Adrenal gland (tissue), 12 donors: ENCODE results near the gene PHKA1. TPM values are rescaled to one million over a fixed set of nuclear protein-coding genes. Genes with fewer than 3 reads are reported as not detected.

Experiments used
- DNase-seq, 7 donors: peaks; one replicate each; pipeline ENCODE4 v3.0.0-alpha.2; 2019 to 2020
- H3K27ac ChIP-seq, 5 donors: fragments of 200-600 bp; sonication (generic) in 4 of 5; 1 replicate in 3 of 5; 2 replicates in 2 of 5; pipeline versions ENCODE4 v1.5.1 to v1.8.0; 2016 to 2020; ENCODE audit warnings: mild to moderate bottlenecking in 1 of 5
- H3K27me3 ChIP-seq: fragments of 200-600 bp; 2 replicates; pipeline ENCODE4 v1.8.0; 2021
- H3K36me3 ChIP-seq, 2 donors: fragments of 200-600 bp; replicated peaks in 1 of 2; 1 replicate in 1 of 2; 2 replicates in 1 of 2; pipeline versions ENCODE4 v1.5.1 to v1.8.0; 2018 to 2022
- H3K4me1 ChIP-seq, 2 donors: fragments of 200-600 bp; replicated peaks in 1 of 2; 1 replicate in 1 of 2; 2 replicates in 1 of 2; pipeline versions ENCODE4 v1.5.1 to v1.8.0; 2018 to 2021
- H3K4me3 ChIP-seq, 4 donors: fragments of 200-600 bp; sonication (generic) in 3 of 4; one replicate each; pipeline ENCODE4 v1.5.1; 2016 to 2018
- H3K9me3 ChIP-seq, 3 donors: fragments of 200-600 bp; sonication (generic) in 1 of 3; replicated peaks in 1 of 3; 1 replicate in 2 of 3; 2 replicates in 1 of 3; pipeline versions ENCODE4 v1.5.1 to v1.8.0; 2016 to 2021
- CTCF ChIP-seq, 6 experiments: fragments of 450-650 bp in 4 of 6; fragments of 200-600 bp in 2 of 6; sonication (generic) in 1 of 6; IDR thresholded peaks; 1 replicate in 5 of 6; 2 replicates in 1 of 6; pipeline versions ENCODE4 v1.5.1 to v1.8.0; 2016 to 2021; ENCODE audit warnings: antibody characterized with exemption in 6 of 6, mild to moderate bottlenecking in 2 of 6, moderate library complexity in 1 of 6
- POLR2A ChIP-seq, 2 donors: fragments of 450-650 bp; IDR thresholded peaks; one replicate each; pipeline ENCODE4 v1.6.1; 2017; ENCODE audit warnings: antibody characterized with exemption in 2 of 2, mild to moderate bottlenecking in 2 of 2, moderate library complexity in 1 of 2
- whole genome bisulfite sequencing, 4 donors: extraction: QIAGEN DNeasy Blood & Tissue Kit in 2 of 4; methylation state at CpG; one replicate each; pipeline versions ENCODE4 v1.1.5 to v1.1.7; 2013 to 2017; 5-methylcytosine and 5-hydroxymethylcytosine counted together
- intact Hi-C, 2 donors: fragments of 100-400 bp; cut with DNase I; formaldehyde crosslinking; loops; one replicate each; pipeline versions ENCODE4 v1.14.1 to v1.15.0; 2022 to 2023
- polyA plus RNA-seq, 3 donors: library from polyadenylated mRNA; stranded (reverse); fragments of 200-250 nt in 2 of 3; fragments of 350-450 nt in 1 of 3; fragmentation: Illumina TruSeq in 1 of 3; extraction: RNeasy Lipid Tissue Mini Kit (QIAGEN cat#74804) in 1 of 3; gene quantifications; one replicate each; pipeline ENCODE4 v1.2.3, GENCODE V29; 2013 to 2014
- total RNA-seq, 9 donors: library from RNA; depleted of rRNA in 4 of 9; stranded (reverse); fragments of >200 nt in 4 of 9; fragments of 120-200 nt in 1 of 9; fragmentation: NEBNext Ultra II Directional in 1 of 9; extraction: Animal tissue kit (Norgen Biotek cat#: 25700) in 1 of 9; gene quantifications; one replicate each; pipeline versions ENCODE4 v1.1.0 to v1.2.4, GENCODE V29; 2013 to 2023
- donor health status: healthy with polysubstance abuse.
- donor health status: Bipolar disorder and iron deficiency.
- donor health status: DM: yes; HTN: yes; CAD: no.
- donor health status: DM: no; HTN: no; CAD: no.
- donor health status: DM: no; HTN: no; CAD: no.
- donor health status: DM: yes; HTN: yes; CAD: no.

Gene PHKA1
- total and polyA plus RNA-seq, 12 donors: 11.8 to 46.4 (median 32.5) TPM

GRCh38 chrX:72573158-72573511 lies 141.0 kb downstream of the PHKA1 start:
- DNase-seq: no peak
- TF ChIP-seq CTCF (IDR thresholded peaks at IDR 0.05) (no peak), POLR2A (IDR thresholded peaks at IDR 0.05) (no peak)
- Histone ChIP-seq H3K27me3 (peaks cover 2% of the 10 kb centered on the region), H3K36me3 (peaks cover 0 to 2% of the 10 kb centered on the region in 2 donors), H3K4me3 (peak overlapping the region in 2 of 4 donors; percentile 38 to 74), H3K27ac (no peak overlapping the region), H3K4me1 (no peaks in the 10 kb centered on the region), H3K9me3 (no peaks in the 10 kb centered on the region)
- intact Hi-C loops: no loop called here
- 0 to 16% (median 6%) methylated on average over 7 of the region's 7 CpGs for WGBS, 4 donors

GRCh38 chrX:72572248-72573157 lies 141.6 kb downstream of the PHKA1 start, which contains the start of gene HDAC8:
TSS of gene HDAC8 (minus strand) at chrX:72572843. CDS start at chrX:72572761, 82 bp downstream.
- peaks cover 0 to 8% of the 10 kb centered on the region in 2 donors for H3K36me3 ChIP-seq
- intact Hi-C loops: no loop called here
- H3K4me1 ChIP-seq: no peaks in the 10 kb centered on the region
- TF ChIP-seq CTCF (IDR thresholded peaks at IDR 0.05) (no peak), POLR2A (IDR thresholded peaks at IDR 0.05) (peak in 1 of 2 donors; percentile 40)
- H3K4me3 ChIP-seq: peak within 1 kb of the TSS in 3 of 4 donors; percentile 33 to 74 (median 38)
- peak within 1 kb of the TSS; percentile 44 to 84 (median 60) for H3K27ac ChIP-seq
- no peaks in the 10 kb centered on the region for H3K9me3 ChIP-seq
- H3K27me3 ChIP-seq: peaks cover 6% of the 10 kb centered on the region
- peak; percentile 59 to 80 (median 67) for DNase-seq
- 0 to 33% (median 13%) methylated on average over 13 to 36 of the region's 36 CpGs for WGBS, 4 donors

DNA sequence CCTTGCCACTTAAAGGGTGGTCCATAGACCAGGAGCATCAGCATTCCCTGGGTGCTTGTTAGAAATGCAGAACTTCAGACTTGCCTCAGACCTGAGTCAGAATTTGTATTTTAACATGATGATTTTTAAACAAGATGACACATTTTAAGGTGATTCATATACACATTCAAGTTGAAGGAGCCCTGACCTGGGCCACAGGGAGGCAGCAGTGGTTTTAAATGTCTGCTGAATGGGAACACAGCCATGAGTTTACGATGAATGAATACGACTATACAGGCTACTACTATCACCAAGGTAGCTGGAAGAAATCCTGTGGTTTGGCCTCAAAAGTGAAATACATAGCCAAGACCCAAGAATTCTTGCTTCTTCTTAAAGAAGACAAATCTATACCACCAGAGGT lies 144.3 kb downstream of the PHKA1 start:
- peak in 4 of 7 donors; percentile 29 to 48 (median 34) for DNase-seq
- intact Hi-C loops: no loop called here
- 39 to 68% (median 56%) methylated on average over 2 of the region's 2 CpGs for WGBS, 4 donors
- TF ChIP-seq CTCF (IDR thresholded peaks at IDR 0.05): no peak
- no peak for TF ChIP-seq POLR2A (IDR thresholded peaks at IDR 0.05)
- Histone ChIP-seq H3K27me3 (peaks cover 7% of the 10 kb centered on the region), H3K9me3 (no peaks in the 10 kb centered on the region), H3K36me3 (peaks cover 0 to 34% of the 10 kb centered on the region in 2 donors), H3K4me1 (no peaks in the 10 kb centered on the region), H3K4me3 (no peak overlapping the region), H3K27ac (peak overlapping the region in 2 of 5 donors; percentile 38 to 57)

DNA sequence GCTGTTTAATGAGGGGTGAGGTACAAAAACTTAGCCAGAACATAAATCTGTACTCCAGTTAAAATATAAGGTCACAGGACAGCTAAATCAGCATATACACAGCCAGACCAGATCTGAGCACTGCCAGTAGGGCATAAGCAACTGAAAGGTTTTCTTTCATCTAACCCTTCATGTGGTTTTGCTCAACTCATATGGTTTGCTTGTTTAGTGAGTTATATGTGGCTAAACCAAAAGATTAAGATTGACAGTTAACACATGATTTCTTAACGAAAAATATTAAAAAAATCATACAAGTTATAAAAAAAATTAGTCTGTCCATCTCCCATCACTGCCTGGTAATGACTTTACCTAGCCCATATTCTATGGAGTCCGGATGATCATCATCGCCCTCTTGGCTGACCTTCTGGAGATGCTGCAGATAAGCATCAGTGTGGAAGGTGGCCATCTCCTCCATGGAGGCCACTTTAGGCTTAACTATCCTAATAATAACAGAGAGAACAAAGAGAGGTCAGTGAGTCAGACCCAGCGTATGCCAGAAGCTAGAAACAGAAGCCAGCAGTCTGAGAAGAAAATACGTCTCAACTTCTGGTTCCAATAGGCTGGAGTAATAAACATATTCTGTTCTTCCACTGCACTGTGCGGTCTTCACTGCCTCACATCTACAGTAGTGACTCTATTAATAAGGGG lies 145.6 kb downstream of the PHKA1 start:
- intact Hi-C loops: no loop called here

More for the DNA sequence above, 145.6 kb downstream of the PHKA1 start:
- TF ChIP-seq CTCF (IDR thresholded peaks at IDR 0.05) (no peak), POLR2A (IDR thresholded peaks at IDR 0.05) (peak in 1 of 2 donors; percentile 32)
- WGBS, 4 donors: 43 to 50% (median 48%) methylated on average over 6 of the region's 6 CpGs
- Histone ChIP-seq H3K36me3 (peaks cover 0 to 35% of the 10 kb centered on the region in 2 donors), H3K4me1 (no peaks in the 10 kb centered on the region), H3K4me3 (no peak overlapping the region), H3K27me3 (peaks cover 7% of the 10 kb centered on the region), H3K27ac (peak overlapping the region in 3 of 5 donors; percentile 39 to 57 (median 42)), H3K9me3 (no peaks in the 10 kb centered on the region)
- DNase-seq: peak; percentile 53 to 78 (median 62)
